Sciatic nerve (tissue), 2 donors: Measurements from ENCODE around the gene E2F7. TPM values are rescaled to one million over a fixed set of nuclear protein-coding genes. Genes with fewer than 3 reads are reported as not detected.

Experiments
- ATAC-seq: fragments of 200-7000 bp; cut with Tn5 transposase; one replicate; pipeline ENCODE4 v1.9.1; 2020; ENCODE audit warnings: mild to moderate bottlenecking, moderate library complexity
- DNase-seq: peaks from one replicate; pipeline ENCODE4 v3.0.0-alpha.2; 2020; ENCODE audit warnings: low spot score
- intact Hi-C: fragments of 100-400 bp; cut with DNase I; formaldehyde crosslinking; loops from one replicate; pipeline ENCODE4 v1.14.2; 2022
- total RNA-seq: library from RNA; stranded (reverse); fragmentation: NEBNext Ultra II Directional; extraction: Animal tissue kit (Norgen Biotek cat#: 25700); gene quantifications from one replicate; pipeline ENCODE4 v1.2.1, GENCODE V29; 2021
- donor health status: DM: no; HTN: no; CAD: no.
- donor health status: DM: no; HTN: no; CAD: no.

E2F7 gene
- total RNA-seq, 1 donor from 2014 or later, result 0.27 TPM

DNA sequence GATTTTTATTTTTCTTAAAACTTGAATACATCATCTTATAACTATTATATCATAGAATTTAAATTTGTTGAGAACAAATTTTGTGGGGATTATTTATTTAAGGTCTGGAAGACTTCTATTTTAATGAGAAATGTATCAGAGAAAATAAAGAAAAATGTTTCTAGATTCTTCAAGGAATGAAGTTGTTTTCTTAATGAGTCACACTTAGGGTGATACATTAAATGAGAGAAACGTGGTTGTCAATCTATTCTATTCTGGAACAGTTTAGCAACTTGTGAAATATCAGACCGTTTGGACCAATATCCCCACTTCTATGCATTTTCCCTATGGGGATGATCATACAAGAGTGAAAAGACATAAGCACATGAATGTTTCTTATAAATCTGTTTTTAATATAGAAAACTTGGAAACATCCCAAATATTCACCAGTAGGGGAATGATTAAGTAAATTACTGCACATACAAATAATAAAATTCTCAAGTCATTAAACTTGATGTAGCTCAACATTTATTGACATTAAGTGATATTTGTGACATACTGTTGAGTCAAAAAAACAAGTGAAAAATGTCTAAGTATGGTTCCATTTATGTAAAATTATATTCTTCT, 88.5 kb downstream of the E2F7 start:
- ATAC-seq (no peak), DNase-seq (no peak)
- intact Hi-C loops, result no loop called here

Other genes with a start within 250 kb of the E2F7 start
- gene CSRP2, start 186.6 kb downstream of the E2F7 start, total RNA-seq, result 28.8 TPM